HepG2 (cell line): Measurements from ENCODE around the gene LAMA5. TPM values are rescaled to one million over a fixed set of nuclear protein-coding genes. Genes with fewer than 3 reads are reported as not detected.
A peak's percentile ranks its signal among the peaks of the same experiment; 100 is the strongest.

Source experiments
- ATF7 ChIP-seq, 2 experiments: fragments of 450-650 bp in 1 of 2; sonication (generic) in 1 of 2; formaldehyde crosslinking in 1 of 2; IDR thresholded peaks; 2 replicates each; pipeline versions ENCODE4 v1.4.0 to v1.6.1; 2016 to 2020; ENCODE audit warnings: antibody characterized with exemption in 1 of 2, mild to moderate bottlenecking in 1 of 2, missing genetic modification reagents in 1 of 2
- CAMTA2 ChIP-seq: sonication (generic); formaldehyde crosslinking; IDR thresholded peaks from 2 replicates; pipeline ENCODE4 v1.4.0; 2020; ENCODE audit warnings: mild to moderate bottlenecking, missing genetic modification reagents, borderline replicate concordance
- CBFB ChIP-seq: sonication (generic); formaldehyde crosslinking; IDR thresholded peaks from 2 replicates; pipeline ENCODE4 v1.4.0; 2020; ENCODE audit warnings: missing genetic modification reagents
- IKZF1 ChIP-seq: fragments of 450-650 bp; IDR thresholded peaks from 2 replicates; pipeline ENCODE4 v1.7.1; 2016
- KDM5B ChIP-seq: sonication (generic); formaldehyde crosslinking; IDR thresholded peaks from 2 replicates; pipeline ENCODE4 v1.4.0; 2020; ENCODE audit warnings: missing genetic modification reagents, mild to moderate bottlenecking, borderline replicate concordance
- SRSF9 ChIP-seq: fragments of 200-400 bp; formaldehyde crosslinking; IDR thresholded peaks from 2 replicates; pipeline ENCODE4 v1.6.1; 2018; ENCODE audit warnings: borderline replicate concordance, mild to moderate bottlenecking, low read depth, low read length; ENCODE audit not compliant: insufficient read depth, poor library complexity, severe bottlenecking
- TARDBP ChIP-seq: sonication (generic); formaldehyde crosslinking; IDR thresholded peaks from 2 replicates; pipeline ENCODE4 v1.8.0; 2022; ENCODE audit warnings: mild to moderate bottlenecking, missing genetic modification reagents
- ZNF260 ChIP-seq: sonication (generic); formaldehyde crosslinking; IDR thresholded peaks from 2 replicates; pipeline ENCODE4 v1.4.0; 2020; ENCODE audit warnings: missing genetic modification reagents, low read depth, mild to moderate bottlenecking, borderline replicate concordance
- polyA plus RNA-seq, 8 experiments: library from polyadenylated mRNA; depleted of rRNA in 3 of 8; stranded (reverse) in 7 of 8; unstranded in 1 of 8; fragments of >200 nt; fragmentation: Illumina TruSeq in 4 of 8; extraction: Trizol in 4 of 8; gene quantifications; 2 replicates each; pipeline versions ENCODE4 v1.2.1 to v1.2.3, GENCODE V29; 2011 to 2016; ENCODE audit warnings: low read depth in 4 of 8, missing spikeins in 1 of 8, mixed read lengths in 1 of 8; ENCODE audit not compliant: insufficient read depth in 1 of 8
- total RNA-seq, 5 experiments: library from RNA; depleted of rRNA; stranded (reverse); fragments of >200 nt; fragmentation: Illumina TruSeq; extraction: Trizol; gene quantifications; 2 replicates each; pipeline ENCODE4 v1.2.3, GENCODE V29; 2016; ENCODE audit warnings: low read depth in 1 of 5
- TF ChIP-seq, protein P1 (sequence below): sonication (generic); formaldehyde crosslinking; IDR thresholded peaks from 2 replicates; pipeline ENCODE4 v1.8.1; 2023; ENCODE audit warnings: mild to moderate bottlenecking, missing genetic modification reagents, borderline replicate concordance
- TF ChIP-seq, protein P2 (sequence below): sonication (generic); formaldehyde crosslinking; IDR thresholded peaks from 2 replicates; pipeline ENCODE4 v1.4.0; 2020; ENCODE audit warnings: mild to moderate bottlenecking, missing genetic modification reagents
- TF ChIP-seq, protein P3 (sequence below): sonication (generic); formaldehyde crosslinking; conservative IDR thresholded peaks from 2 replicates; pipeline ENCODE4 v1.5.0; 2020; ENCODE audit warnings: missing genetic modification reagents
- TF ChIP-seq, protein P4 (sequence below): sonication (generic); formaldehyde crosslinking; IDR thresholded peaks from 2 replicates; pipeline ENCODE4 v1.4.0; 2020; ENCODE audit warnings: mild to moderate bottlenecking, missing genetic modification reagents
- TF ChIP-seq, protein P5 (sequence below): sonication (generic); formaldehyde crosslinking; IDR thresholded peaks from 2 replicates; pipeline ENCODE4 v1.8.1; 2023; ENCODE audit warnings: mild to moderate bottlenecking, moderate library complexity, missing genetic modification reagents
- TF ChIP-seq, protein P6 (sequence below): IDR thresholded peaks from 2 replicates; pipeline ENCODE4 v1.6.1; 2018; ENCODE audit warnings: missing genetic modification reagents, mild to moderate bottlenecking, missing compliant biosample characterization

Gene LAMA5
- total and polyA plus RNA-seq, 2 of the 13 experiments (the other 11 are each of a cell fraction or from before 2014, with no cell fraction given): 21.0 to 44.7 TPM

DNA sequence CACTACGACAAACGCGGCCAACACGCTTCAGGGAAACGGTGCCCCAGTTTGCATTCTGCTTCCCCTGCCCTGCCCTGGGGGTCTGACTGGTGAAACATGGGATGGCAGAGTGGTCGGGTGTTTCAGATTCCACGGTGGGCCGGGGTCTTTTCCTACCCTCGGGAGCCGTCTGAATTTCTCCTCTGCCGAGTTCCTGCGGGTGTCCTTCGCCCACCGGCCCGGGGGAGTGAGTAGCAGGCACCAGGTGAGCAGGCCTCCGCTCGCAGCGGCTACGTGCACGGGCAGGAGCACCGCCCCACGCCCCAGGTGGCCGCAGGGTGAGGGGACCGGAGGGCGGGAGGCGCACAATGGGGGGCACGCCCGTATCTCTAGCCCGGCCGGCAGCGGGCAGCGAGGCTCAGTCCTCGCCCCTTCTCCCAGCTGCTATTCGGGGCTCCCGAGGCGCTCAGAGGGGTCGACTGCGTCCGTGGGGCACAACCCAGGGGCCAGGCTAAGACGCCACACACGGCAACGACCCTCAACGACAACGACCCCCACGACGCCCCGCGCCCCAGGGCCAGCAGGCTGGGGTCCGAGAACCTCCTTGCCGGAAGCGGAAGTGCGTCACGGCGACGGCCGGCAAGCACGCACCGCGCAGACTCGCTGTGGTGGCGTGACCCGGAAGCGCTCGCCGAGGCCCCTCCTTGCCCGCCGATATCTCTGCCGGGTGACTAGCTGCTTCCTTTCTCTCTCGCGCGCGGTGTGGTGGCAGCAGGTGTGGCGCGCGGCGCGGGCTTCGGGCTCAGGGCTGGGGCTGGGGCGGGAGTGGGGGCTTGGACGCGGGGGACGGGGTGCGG lies 19.5 kb upstream of the LAMA5 start, which contains the start of gene RPS21 (continued):
- TF ChIP-seq, protein P1, sequence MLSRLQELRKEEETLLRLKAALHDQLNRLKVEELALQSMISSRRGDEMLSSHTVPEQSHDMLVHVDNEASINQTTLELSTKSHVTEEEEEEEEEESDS: no peak; the same call in 1 of the 2 replicates
- TF ChIP-seq, protein P2, sequence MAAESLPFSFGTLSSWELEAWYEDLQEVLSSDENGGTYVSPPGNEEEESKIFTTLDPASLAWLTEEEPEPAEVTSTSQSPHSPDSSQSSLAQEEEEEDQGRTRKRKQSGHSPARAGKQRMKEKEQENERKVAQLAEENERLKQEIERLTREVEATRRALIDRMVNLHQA (CRISPR knock-in tag): no peak
- TF ChIP-seq CBFB: 0 out of 2 replicates have a peak, but pooled peaks have one; percentile 73
- peak; percentile 93 for TF ChIP-seq TARDBP (CRISPR knock-in tag)
- TF ChIP-seq, protein P3, sequence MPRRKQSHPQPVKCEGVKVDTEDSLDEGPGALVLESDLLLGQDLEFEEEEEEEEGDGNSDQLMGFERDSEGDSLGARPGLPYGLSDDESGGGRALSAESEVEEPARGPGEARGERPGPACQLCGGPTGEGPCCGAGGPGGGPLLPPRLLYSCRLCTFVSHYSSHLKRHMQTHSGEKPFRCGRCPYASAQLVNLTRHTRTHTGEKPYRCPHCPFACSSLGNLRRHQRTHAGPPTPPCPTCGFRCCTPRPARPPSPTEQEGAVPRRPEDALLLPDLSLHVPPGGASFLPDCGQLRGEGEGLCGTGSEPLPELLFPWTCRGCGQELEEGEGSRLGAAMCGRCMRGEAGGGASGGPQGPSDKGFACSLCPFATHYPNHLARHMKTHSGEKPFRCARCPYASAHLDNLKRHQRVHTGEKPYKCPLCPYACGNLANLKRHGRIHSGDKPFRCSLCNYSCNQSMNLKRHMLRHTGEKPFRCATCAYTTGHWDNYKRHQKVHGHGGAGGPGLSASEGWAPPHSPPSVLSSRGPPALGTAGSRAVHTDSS (CRISPR knock-in tag): peak; percentile 96
- TF ChIP-seq ZNF260 (CRISPR knock-in tag): peak; percentile 84
- TF ChIP-seq IKZF1: no peak
- TF ChIP-seq, protein P4, sequence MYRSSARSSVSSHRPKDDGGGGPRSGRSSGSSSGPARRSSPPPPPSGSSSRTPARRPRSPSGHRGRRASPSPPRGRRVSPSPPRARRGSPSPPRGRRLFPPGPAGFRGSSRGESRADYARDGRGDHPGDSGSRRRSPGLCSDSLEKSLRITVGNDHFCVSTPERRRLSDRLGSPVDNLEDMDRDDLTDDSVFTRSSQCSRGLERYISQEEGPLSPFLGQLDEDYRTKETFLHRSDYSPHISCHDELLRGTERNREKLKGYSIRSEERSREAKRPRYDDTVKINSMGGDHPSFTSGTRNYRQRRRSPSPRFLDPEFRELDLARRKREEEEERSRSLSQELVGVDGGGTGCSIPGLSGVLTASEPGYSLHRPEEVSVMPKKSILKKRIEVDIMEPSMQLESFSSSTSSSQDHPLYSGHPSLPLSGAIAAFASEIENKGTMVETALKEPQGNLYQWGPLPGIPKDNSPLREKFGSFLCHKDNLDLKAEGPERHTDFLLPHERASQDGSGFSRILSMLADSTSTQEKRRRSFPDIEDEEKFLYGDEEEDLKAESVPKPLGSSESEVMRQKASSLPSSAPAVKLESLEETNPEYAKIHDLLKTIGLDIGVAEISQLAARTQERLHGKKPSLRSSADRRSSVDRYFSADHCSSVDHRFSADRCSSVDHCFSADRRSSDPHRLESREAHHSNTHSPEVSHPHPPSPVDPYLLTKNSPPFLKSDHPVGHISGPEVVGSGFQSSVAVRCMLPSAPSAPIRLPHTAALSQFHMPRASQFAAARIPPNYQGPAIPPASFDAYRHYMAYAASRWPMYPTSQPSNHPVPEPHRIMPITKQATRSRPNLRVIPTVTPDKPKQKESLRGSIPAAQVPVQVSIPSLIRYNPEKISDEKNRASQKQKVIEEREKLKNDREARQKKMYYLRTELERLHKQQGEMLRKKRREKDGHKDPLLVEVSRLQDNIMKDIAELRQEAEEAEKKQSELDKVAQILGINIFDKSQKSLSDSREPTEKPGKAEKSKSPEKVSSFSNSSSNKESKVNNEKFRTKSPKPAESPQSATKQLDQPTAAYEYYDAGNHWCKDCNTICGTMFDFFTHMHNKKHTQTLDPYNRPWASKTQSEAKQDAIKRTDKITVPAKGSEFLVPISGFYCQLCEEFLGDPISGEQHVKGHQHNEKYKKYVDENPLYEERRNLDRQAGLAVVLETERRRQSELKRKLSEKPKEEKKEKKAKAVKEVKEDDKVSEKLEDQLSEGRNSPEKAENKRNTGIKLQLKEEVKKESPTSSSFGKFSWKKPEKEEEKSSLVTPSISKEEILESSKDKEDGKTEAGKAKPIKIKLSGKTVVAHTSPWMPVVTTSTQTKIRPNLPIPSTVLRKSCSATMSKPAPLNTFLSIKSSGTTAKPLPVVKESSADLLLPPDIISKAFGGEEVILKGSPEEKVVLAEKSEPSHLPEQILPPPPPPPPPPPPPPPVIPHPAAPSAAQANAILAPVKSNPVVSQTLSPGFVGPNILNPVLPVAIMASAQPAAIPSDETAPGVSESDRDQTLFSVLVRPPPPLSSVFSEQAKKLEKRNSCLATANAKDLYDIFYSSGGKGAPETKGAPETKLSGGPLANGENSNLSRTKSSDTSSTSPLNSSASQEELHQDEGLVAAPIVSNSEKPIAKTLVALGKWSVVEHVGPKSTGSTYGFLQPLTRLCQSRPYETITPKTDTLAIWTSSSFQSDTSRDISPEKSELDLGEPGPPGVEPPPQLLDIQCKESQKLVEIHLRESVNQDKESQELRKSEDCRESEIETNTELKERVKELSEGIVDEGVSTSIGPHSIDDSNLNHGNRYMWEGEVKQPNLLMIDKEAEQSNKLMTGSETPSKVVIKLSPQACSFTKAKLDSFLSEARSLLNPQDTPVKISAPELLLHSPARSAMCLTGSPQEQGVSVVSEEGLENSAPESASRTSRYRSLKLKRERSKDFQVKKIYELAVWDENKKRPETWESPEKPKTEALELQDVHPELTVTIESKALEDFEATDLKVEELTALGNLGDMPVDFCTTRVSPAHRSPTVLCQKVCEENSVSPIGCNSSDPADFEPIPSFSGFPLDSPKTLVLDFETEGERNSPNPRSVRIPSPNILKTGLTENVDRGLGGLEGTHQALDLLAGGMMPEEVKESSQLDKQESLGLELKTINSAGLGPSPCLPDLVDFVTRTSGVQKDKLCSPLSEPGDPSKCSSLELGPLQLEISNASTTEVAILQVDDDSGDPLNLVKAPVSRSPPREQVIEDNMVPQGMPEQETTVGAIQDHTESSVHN: peak; percentile 93; the same call in 1 of the 2 replicates
- peak; percentile 89; the same call in 1 of the 2 replicates for TF ChIP-seq CAMTA2
- TF ChIP-seq, protein P5, sequence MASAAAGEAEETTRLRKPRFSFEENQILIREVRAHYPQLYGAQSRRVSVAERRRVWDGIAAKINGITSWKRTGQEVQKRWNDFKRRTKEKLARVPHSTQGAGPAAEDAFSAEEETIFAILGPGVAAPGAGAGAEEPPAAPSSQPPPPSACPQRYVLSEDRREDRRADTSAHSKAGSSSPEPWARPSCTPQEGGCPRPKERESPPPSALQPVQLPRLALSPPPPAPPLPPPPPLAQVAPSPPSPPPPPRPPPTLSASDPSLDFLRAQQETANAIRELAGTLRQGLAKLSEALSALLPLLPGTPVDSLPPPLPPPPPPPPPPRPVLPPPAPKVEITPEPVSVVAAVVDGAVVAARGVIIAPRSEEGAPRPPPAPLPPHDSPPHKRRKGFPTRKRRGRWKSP (CRISPR knock-in tag): peak; percentile 71; the same call in 1 of the 2 replicates
- TF ChIP-seq SRSF9: no peak
- TF ChIP-seq, protein P6, sequence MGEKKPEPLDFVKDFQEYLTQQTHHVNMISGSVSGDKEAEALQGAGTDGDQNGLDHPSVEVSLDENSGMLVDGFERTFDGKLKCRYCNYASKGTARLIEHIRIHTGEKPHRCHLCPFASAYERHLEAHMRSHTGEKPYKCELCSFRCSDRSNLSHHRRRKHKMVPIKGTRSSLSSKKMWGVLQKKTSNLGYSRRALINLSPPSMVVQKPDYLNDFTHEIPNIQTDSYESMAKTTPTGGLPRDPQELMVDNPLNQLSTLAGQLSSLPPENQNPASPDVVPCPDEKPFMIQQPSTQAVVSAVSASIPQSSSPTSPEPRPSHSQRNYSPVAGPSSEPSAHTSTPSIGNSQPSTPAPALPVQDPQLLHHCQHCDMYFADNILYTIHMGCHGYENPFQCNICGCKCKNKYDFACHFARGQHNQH: peak; percentile 93
- peak; percentile 86 for TF ChIP-seq KDM5B (CRISPR knock-in tag)
- TF ChIP-seq ATF7 (IDR thresholded peaks at IDR 0.05): no peak
- peak; percentile 90 for TF ChIP-seq ATF7 (CRISPR knock-in tag; IDR thresholded peaks at IDR 0.05)
